ENCODE measurements around the gene SUGCT.
A peak's percentile ranks its signal among the peaks of the same experiment; 100 is the strongest.
"Not testable (repeated sequence)": the region's sequence is repeated elsewhere in the genome, so short reads cannot be mapped to it uniquely, and the experiment has no call there.

The SUGCT gene

GRCh38 chr7:40134428-40135316 lies at the start of gene SUGCT, which contains the start of gene MPLKIP:
Gene SUGCT, plus strand, starts transcription at chr7:40135005.
Gene MPLKIP, minus strand, starts transcription at chr7:40134622. Its CDS starts 55 bp downstream, at chr7:40134567.
- peak; percentile 72 for DNase-seq (ENCODE audit: low read depth)

GRCh38 chr7:40092182-40092581 lies 42.6 kb upstream of the SUGCT start:
- no peak for DNase-seq (ENCODE audit: low read depth)

GRCh38 chr7:40093631-40094350 lies 41.0 kb upstream of the SUGCT start:
- no peak for DNase-seq (ENCODE audit: low read depth)

DNA sequence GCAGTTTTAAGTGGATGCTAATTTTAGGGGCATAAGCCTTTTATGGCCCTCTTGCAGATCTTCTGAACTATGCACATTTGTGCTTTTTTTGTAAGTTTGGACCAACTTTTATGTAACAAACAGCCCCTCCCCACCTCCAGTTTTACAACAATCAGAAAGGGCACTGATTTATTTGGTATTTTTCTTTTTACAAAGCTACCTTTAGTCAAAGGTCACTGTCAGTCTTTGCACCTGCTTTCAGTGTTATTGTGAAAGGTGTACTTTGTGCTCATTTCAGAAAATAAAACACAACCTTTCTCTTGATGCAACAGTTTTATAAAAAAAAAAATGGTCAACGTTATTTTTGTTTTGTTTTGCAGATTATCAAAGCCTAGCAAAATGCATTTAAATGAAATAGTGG lies 39.6 kb upstream of the SUGCT start:
- DNase-seq (ENCODE audit: low read depth): no peak

GRCh38 chr7:40095695-40096327 lies 39.0 kb upstream of the SUGCT start:
- no peak for DNase-seq (ENCODE audit: low read depth)

DNA sequence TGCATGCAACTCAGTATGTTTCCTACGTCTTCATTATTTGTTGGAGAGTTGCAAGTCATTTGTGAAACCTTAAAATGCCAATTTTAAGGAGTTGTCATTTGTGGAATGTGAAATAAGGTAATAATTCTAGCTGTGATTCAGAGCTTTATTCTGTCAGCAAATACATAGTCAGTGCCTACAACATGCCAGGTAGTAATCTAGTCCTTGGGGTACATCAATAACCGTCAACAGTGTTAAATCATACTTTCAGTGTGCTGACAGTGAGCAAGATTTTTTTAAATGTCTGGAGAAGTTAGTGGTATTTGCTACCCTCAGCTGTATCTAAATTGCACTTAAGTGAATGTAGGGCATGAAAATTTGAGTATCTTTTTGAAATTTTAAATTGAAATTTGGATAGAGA lies 37.1 kb upstream of the SUGCT start:
- DNase-seq (ENCODE audit: low read depth): no peak

- DNase-seq (ENCODE audit: low read depth): no peak
Measured at GRCh38 chr7:40098810-40099209, 36.0 kb upstream of the SUGCT start.

DNA sequence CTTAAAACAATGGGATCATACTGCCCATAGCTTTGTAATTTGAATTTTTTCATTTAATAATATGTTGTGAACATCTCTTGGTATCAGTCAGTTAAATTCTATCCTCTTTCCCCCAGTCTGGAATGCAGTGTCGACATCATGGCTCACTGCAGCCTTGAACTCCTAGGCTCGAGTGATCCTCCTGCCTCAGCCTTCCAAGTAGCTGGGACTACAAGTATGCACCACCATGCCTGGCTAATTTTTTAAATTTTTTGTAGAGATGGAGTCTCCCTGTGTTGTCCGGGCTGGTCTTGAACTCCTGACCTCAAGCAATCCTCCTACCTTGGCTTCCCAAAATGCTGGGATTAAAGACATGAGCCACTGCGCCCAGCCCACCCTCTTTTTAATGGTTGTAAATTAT lies 35.0 kb upstream of the SUGCT start:
- DNase-seq (ENCODE audit: low read depth): no peak

DNA sequence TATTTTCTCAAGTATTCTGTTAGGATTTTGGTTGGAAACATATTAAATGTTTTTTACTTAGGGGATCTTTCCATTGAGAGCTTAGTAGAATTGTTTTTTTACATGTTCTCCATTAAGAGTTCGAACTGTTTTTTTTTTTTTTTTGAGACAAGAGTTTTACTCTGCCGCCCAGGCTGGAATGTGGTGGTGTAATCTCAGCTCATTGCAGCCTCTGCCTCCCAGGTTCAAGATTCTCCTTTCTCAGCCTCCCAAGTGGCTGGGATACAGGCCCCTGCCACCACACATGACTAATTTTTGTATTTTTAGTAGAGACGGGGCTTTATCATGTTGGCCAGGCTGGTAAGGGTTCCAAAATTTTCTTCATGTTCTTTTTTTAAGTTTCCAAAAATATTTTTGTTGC lies 33.6 kb upstream of the SUGCT start:
- DNase-seq (ENCODE audit: low read depth): no peak

DNA sequence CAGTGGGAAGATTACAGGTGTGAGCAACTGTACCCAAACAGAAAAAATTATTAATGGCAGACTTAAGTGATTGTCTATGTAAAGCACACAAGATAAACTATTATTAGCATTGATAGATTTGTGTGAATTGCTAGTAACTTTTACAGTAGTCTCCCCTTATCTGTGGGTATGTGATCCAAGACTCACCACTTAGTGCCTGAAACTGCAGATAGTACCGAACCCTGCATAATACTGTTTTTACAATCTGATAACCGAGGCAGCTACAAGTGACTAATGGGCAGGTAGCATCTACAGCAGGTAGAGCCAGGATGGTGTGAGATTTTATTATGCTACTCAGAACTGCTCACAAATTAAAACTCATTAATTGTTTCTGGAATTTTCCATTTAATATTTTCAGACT lies 31.9 kb upstream of the SUGCT start:
- DNase-seq (ENCODE audit: low read depth): no peak

DNA sequence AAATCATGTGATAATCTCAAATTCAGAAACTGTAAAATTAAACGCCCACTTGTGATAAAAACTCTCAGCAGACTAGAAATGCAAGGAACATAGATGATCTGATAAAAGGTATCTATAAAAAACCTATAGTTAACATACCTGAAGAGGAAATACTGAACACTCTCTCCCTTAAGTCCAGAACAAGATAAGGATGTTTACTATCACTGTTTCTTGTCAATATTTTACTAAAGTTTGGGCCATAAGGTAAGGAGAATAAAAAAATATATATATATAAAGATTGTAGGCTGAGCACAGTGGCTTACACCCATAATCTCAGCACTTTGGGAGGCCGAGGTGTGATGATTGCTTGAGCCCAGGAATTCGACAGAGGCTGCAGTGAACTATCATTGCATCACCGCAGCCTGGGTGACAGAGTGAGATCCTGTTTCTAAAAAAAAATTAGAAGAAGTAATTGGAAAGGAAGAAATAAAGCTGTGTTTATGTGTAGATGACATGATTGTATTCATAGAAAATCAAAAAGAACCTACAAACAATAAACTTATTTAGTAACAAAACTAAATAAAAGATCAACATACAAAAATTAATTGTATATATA lies 28.8 kb upstream of the SUGCT start:
- no peak for DNase-seq (ENCODE audit: low read depth)

DNA sequence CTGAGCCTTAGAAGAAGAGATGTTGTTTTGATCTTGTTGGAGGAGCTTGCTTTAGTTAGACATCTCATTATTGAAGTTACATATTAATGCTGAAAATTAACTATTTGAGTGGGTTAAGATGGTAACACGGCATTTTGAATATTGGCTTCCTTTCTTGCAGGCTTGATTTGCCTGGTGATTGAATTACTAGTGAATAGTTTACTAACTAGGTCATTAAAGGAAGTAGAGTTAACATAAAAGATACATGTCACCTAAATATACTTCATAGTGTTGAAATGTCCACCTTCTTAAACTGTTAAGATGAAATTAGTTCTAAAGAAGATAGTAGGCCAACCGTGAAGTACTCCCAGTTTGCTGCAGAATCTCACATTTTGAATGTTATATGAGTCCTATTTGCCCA lies 18.9 kb upstream of the SUGCT start:
- DNase-seq (ENCODE audit: low read depth): no peak

- DNase-seq (ENCODE audit: low read depth): not testable (repeated sequence)
Measured at GRCh38 chr7:40117199-40117598, 17.6 kb upstream of the SUGCT start.

- not testable (repeated sequence) for DNase-seq (ENCODE audit: low read depth)
Measured at GRCh38 chr7:40118201-40118600, 16.6 kb upstream of the SUGCT start.

DNA sequence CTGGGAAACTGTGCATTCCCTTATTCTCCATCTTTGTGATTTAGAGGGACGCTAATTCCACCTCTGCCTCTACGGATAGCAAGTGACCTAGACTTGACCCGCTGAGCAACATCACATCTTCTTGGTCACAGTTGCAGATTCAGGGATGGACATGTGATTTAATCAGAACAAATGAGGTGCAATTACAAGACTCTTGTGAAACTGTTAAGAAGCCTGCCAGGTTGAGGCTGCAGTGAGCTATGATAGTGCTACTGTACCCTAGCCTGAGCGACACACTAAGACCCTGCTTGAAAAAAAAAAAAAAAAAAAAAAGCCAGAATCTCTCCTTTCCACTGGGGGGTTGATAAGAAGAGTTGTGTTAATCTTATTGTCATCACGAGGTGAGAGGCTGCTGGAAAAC lies 14.8 kb upstream of the SUGCT start:
- DNase-seq (ENCODE audit: low read depth): no peak

GRCh38 chr7:40122100-40122939 lies 12.5 kb upstream of the SUGCT start:
- DNase-seq (ENCODE audit: low read depth): not testable (repeated sequence)

DNA sequence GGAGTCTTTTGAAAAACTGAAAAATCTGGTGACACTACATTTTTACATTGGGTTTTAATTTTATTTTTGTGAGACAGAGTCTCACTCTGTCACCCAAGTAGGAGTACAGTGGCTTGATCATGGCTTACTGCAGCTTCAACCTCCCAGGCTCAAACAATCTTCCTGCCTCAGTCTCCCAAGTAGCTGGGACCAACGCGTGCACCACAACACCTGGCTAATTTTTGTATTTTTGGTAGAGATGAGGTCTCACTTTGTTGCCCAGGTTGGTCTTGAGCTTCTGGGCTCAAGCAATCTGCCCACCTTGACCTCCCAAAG lies 11.9 kb upstream of the SUGCT start:
- no peak for DNase-seq (ENCODE audit: low read depth)

GRCh38 chr7:40133561-40134427 lies 1.0 kb upstream of the SUGCT start:
- no peak for DNase-seq (ENCODE audit: low read depth)

- no peak for DNase-seq (ENCODE audit: low read depth)
Measured at GRCh38 chr7:40135317-40135610, 459 bp downstream of the SUGCT start.

GRCh38 chr7:40137563-40137962 lies 2.8 kb downstream of the SUGCT start:
- DNase-seq (ENCODE audit: low read depth): no peak

GRCh38 chr7:40138973-40139372 lies 4.2 kb downstream of the SUGCT start:
- no peak for DNase-seq (ENCODE audit: low read depth)

All from T-helper 22 cell (primary cell).